SK-N-SH (cell line): ENCODE measurements around the gene ROR2. TPM values are rescaled to one million over a fixed set of nuclear protein-coding genes. Genes with fewer than 3 reads are reported as not detected.
A peak's percentile ranks its signal among the peaks of the same experiment; 100 is the strongest.

Experiments used
- CTCF ChIA-PET: fragments of 300-600, 350-600 bp; formaldehyde crosslinking; extraction: SDS; loops from one replicate; lab custom pipeline; 2021; lab: Yijun Ruan, JAX
- POLR2A ChIA-PET: fragments of 350-600 bp; sonication (Branson Sonifier 250); formaldehyde crosslinking; extraction: SDS; loops from one replicate; lab custom pipeline; 2020; ENCODE audit warnings: antibody characterized with exemption, inconsistent platforms; lab: Yijun Ruan, JAX
- DNase-seq: peaks from one replicate; pipeline ENCODE4 v3.0.0; 2012
- H2AFZ ChIP-seq: fragments of 200-600 bp; sonication (generic); 2 replicates; pipeline ENCODE4 v1.8.1; 2016; ENCODE audit warnings: antibody characterized with exemption, mild to moderate bottlenecking, low read depth
- H3F3A ChIP-seq: fragments of 200-600 bp; sonication (generic); replicated peaks from 2 replicates; pipeline ENCODE3; 2016; ENCODE audit warnings: antibody characterized with exemption, mild to moderate bottlenecking; ENCODE audit not compliant: insufficient read depth
- H3K27ac ChIP-seq, 2 experiments: fragments of 200-500 bp in 1 of 2; fragments of 200-600 bp in 1 of 2; sonication (Bioruptor generic) in 1 of 2; sonication (generic), shearing (Covaris generic) in 1 of 2; 2 replicates each; pipeline versions ENCODE4 v1.5.1 to v1.6.1; 2014 to 2016; ENCODE audit warnings: low read depth in 2 of 2, inconsistent platforms in 1 of 2, low read length in 1 of 2, mild to moderate bottlenecking in 1 of 2, mixed read lengths in 1 of 2
- H3K27me3 ChIP-seq: fragments of 200-600 bp; sonication (generic), shearing (Covaris generic); 2 replicates; pipeline ENCODE4 v1.6.1; 2016; ENCODE audit warnings: mixed run types; ENCODE audit not compliant: insufficient read depth
- H3K36me3 ChIP-seq, 2 experiments: fragments of 200-500 bp in 1 of 2; fragments of 200-600 bp in 1 of 2; sonication (Bioruptor generic) in 1 of 2; sonication (generic) in 1 of 2; replicated peaks in 1 of 2; 2 replicates each; pipeline versions ENCODE3 to v1.5.1; 2014 to 2016; ENCODE audit warnings: low read length in 1 of 2, mild to moderate bottlenecking in 1 of 2; ENCODE audit not compliant: insufficient read depth in 2 of 2, control insufficient read depth in 1 of 2
- H3K4me1 ChIP-seq, 2 experiments: fragments of 200-500 bp in 1 of 2; fragments of 200-600 bp in 1 of 2; sonication (Bioruptor generic) in 1 of 2; sonication (generic), shearing (Covaris generic) in 1 of 2; 2 replicates each; pipeline versions ENCODE4 v1.5.1 to v1.6.1; 2014 to 2016; ENCODE audit warnings: low read depth in 1 of 2, low read length in 1 of 2, mixed run types in 1 of 2; ENCODE audit not compliant: insufficient read depth in 2 of 2, control insufficient read depth in 1 of 2
- H3K4me2 ChIP-seq: fragments of 200-600 bp; sonication (generic), shearing (Covaris generic); 2 replicates; pipeline ENCODE4 v1.6.1; 2017; ENCODE audit warnings: mixed run types
- H3K4me3 ChIP-seq, 2 experiments: fragments of 200-500 bp in 1 of 2; fragments of 200-600 bp in 1 of 2; sonication (Bioruptor generic) in 1 of 2; sonication (generic), shearing (Covaris generic) in 1 of 2; 2 replicates each; pipeline versions ENCODE4 v1.5.1 to v1.8.1; 2014 to 2016; ENCODE audit warnings: low read depth in 2 of 2, inconsistent platforms in 1 of 2, low read length in 1 of 2, mild to moderate bottlenecking in 1 of 2, mixed read lengths in 1 of 2, moderate library complexity in 1 of 2
- H3K79me2 ChIP-seq: fragments of 200-600 bp; sonication (generic); 2 replicates; pipeline ENCODE4 v1.8.1; 2017; ENCODE audit warnings: mild to moderate bottlenecking; ENCODE audit not compliant: insufficient read depth
- H3K9ac ChIP-seq: fragments of 200-600 bp; sonication (generic); 2 replicates; pipeline ENCODE4 v1.6.1; 2017; ENCODE audit warnings: mixed run types
- H3K9me2 ChIP-seq: fragments of 200-600 bp; sonication (generic); 2 replicates; pipeline ENCODE4 v1.6.1; 2017; ENCODE audit warnings: mixed run types
- H3K9me3 ChIP-seq: fragments of 200-600 bp; sonication (generic); 2 replicates; pipeline ENCODE4 v1.6.1; 2017; ENCODE audit warnings: mixed run types, mild to moderate bottlenecking, moderate library complexity
- H4K20me1 ChIP-seq: fragments of 200-600 bp; sonication (generic); 2 replicates; pipeline ENCODE4 v1.6.1; 2017; ENCODE audit warnings: mild to moderate bottlenecking, mixed run types; ENCODE audit not compliant: insufficient read depth
- CHD2 ChIP-seq: fragments of 150-350 bp; IDR thresholded peaks from 2 replicates; pipeline ENCODE4 v1.6.1; 2018; ENCODE audit warnings: low read length; ENCODE audit not compliant: partially characterized antibody
- CTCF ChIP-seq: fragments of 200-600 bp; sonication (generic); IDR thresholded peaks from 2 replicates; pipeline ENCODE4 v1.6.1; 2017; ENCODE audit warnings: antibody characterized with exemption, mild to moderate bottlenecking, moderate library complexity
- EZH2phosphoT487 ChIP-seq: fragments of 200-600 bp; sonication (generic); IDR thresholded peaks from 2 replicates; pipeline ENCODE4 v1.6.1; 2017; ENCODE audit warnings: low read depth, mixed run types, mild to moderate bottlenecking, antibody characterized with exemption, moderate library complexity, borderline replicate concordance
- FOSL2 ChIP-seq: IDR thresholded peaks from 2 replicates; pipeline ENCODE4 v1.4.0; 2012; ENCODE audit warnings: low read depth, mild to moderate bottlenecking, moderate library complexity, borderline replicate concordance
- FOXM1 ChIP-seq: IDR thresholded peaks from 2 replicates; pipeline ENCODE4 v1.4.0; 2012; ENCODE audit warnings: low read depth, mild to moderate bottlenecking
- GABPA ChIP-seq: IDR thresholded peaks from 2 replicates; pipeline ENCODE4 v1.4.0; 2012; ENCODE audit warnings: low read depth, mild to moderate bottlenecking
- GATA2 ChIP-seq: sonication (generic); formaldehyde crosslinking; IDR thresholded peaks from 2 replicates; pipeline ENCODE4 v1.5.0; 2020; ENCODE audit warnings: mild to moderate bottlenecking, missing genetic modification reagents
- JUND ChIP-seq: IDR thresholded peaks from 2 replicates; pipeline ENCODE4 v1.4.0; 2012
- MEF2A ChIP-seq: IDR thresholded peaks from 2 replicates; pipeline ENCODE4 v1.4.0; 2012; ENCODE audit warnings: low read depth, borderline replicate concordance
- RXRA ChIP-seq: IDR thresholded peaks from 2 replicates; pipeline ENCODE4 v1.4.0; 2012; ENCODE audit warnings: low read depth, mild to moderate bottlenecking, borderline replicate concordance
- SMC3 ChIP-seq: IDR thresholded peaks from 2 replicates; pipeline ENCODE4 v1.6.1; 2012; ENCODE audit warnings: low read depth, low read length, improper control_type of control experiment
- TAF1 ChIP-seq: IDR thresholded peaks from 2 replicates; pipeline ENCODE4 v1.6.1; 2012; ENCODE audit warnings: low read depth, mild to moderate bottlenecking, low read length, moderate library complexity, borderline replicate concordance
- TEAD4 ChIP-seq: IDR thresholded peaks from 2 replicates; pipeline ENCODE4 v1.4.0; 2012; ENCODE audit warnings: mild to moderate bottlenecking, borderline replicate concordance; ENCODE audit not compliant: insufficient read depth
- WGBS: methylation state at CpG from one replicate; pipeline ENCODE4 v1.1.6; 2017; ENCODE audit warnings: low lambda C conversion rate; 5-methylcytosine and 5-hydroxymethylcytosine counted together
- polyA plus RNA-seq, 3 experiments: library from polyadenylated mRNA; depleted of rRNA; stranded (reverse); fragments of >200 nt; gene quantifications; 2 replicates each; pipeline ENCODE4 v1.2.3, GENCODE V29; 2012
- TF ChIP-seq, protein P1 (sequence below): IDR thresholded peaks from 2 replicates; pipeline ENCODE4 v1.4.0; 2012; ENCODE audit warnings: low read depth

The ROR2 gene
- polyA plus RNA-seq, 1 of the 3 experiments (the other 2 are of a cell fraction): 0.43 TPM

GRCh38 chr9:91847581-91848091 is 102.4 kb downstream of the ROR2 start:
- ChIA-PET CTCF (interaction anchor here (1.3 to 2.4 kb wide), 5 partner anchors 10 to 103 kb away, joined by 4 to 11 read pairs (median 4); partner anchors contain the start of gene ROR2), POLR2A (no interaction called here)
- no peaks in the 10 kb centered on the region for H3K9me3 ChIP-seq
- no peaks in the 10 kb centered on the region for H3F3A ChIP-seq
- H3K27ac ChIP-seq: peak overlapping the region in 1 of 2 experiments; percentile 88; a peak in 2 of 4 replicates
- no peak overlapping the region for H3K9ac ChIP-seq
- H3K9me2 ChIP-seq: no peaks in the 10 kb centered on the region
- no peaks in the 10 kb centered on the region for H3K27me3 ChIP-seq
- peak; percentile 44 for DNase-seq
- no peaks in the 10 kb centered on the region for H3K36me3 ChIP-seq
- no peaks in the 10 kb centered on the region for H4K20me1 ChIP-seq
- no peak overlapping the region for H3K4me3 ChIP-seq
- no peak overlapping the region for H2AFZ ChIP-seq
- no peaks in the 10 kb centered on the region for H3K79me2 ChIP-seq
- 46% methylated on average over 13 of the region's 13 CpGs for WGBS
- no peak overlapping the region for H3K4me2 ChIP-seq
- H3K4me1 ChIP-seq: peaks cover 0 to 48% of the 10 kb centered on the region in 2 experiments; a peak in 2 of 4 replicates
- TF ChIP-seq CHD2 (no peak), SMC3 (no peak), FOSL2 (no peak), TAF1 (no peak), FOXM1 (no peak), GATA2 (CRISPR knock-in tag) (no peak)

DNA sequence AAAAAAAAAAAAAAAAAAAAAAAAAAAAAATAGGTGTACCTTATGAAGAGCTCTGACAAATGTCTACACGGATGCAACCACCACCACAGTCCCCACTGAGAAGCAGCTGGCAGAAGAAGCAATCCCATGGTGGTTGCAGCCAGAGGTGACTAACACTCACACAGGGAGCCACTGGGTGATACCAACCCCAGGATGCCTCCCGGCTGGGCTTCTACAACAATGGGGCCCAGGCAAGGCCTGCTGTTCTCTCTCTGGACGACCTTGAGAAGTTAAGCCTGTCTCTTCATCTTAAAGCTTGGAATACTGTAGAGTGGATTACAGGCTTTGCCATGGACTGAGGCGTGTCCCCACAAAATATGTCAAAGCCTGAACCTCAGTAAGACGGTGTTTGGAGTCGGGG is 104.1 kb downstream of the ROR2 start:
- H3K9ac ChIP-seq: no peak overlapping the region
- H3K27me3 ChIP-seq: no peaks in the 10 kb centered on the region
- DNase-seq: no peak
- H3K4me1 ChIP-seq: peaks cover 0 to 62% of the 10 kb centered on the region in 2 experiments; a peak in 2 of 4 replicates
- POLR2A ChIA-PET: interaction anchor here (0.6 kb wide), 1 partner anchor 133 kb away, joined by 3 read pairs; no protein-coding TSS in a partner anchor
- no peaks in the 10 kb centered on the region for H3K36me3 ChIP-seq
- no peaks in the 10 kb centered on the region for H4K20me1 ChIP-seq
- CTCF ChIA-PET: interaction anchor here (1.3 to 1.9 kb wide), 2 partner anchors 100 to 104 kb away, joined by 6 to 8 read pairs; partner anchors contain the start of gene ROR2
- H2AFZ ChIP-seq: no peak overlapping the region
- H3K27ac ChIP-seq: no peak overlapping the region
- TF ChIP-seq, protein P1, sequence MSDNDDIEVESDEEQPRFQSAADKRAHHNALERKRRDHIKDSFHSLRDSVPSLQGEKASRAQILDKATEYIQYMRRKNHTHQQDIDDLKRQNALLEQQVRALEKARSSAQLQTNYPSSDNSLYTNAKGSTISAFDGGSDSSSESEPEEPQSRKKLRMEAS: no peak
- TF ChIP-seq CHD2 (no peak), MEF2A (no peak), TEAD4 (no peak), FOXM1 (no peak), EZH2phosphoT487 (no peak), GABPA (no peak), RXRA (no peak), JUND (no peak), FOSL2 (no peak), CTCF (no peak)
- TF ChIP-seq, all 33 proteins: peak for 0
- H3K4me2 ChIP-seq: no peak overlapping the region
- H3K79me2 ChIP-seq: no peaks in the 10 kb centered on the region
- H3K9me3 ChIP-seq: no peaks in the 10 kb centered on the region
- H3K4me3 ChIP-seq: no peak overlapping the region
- H3K9me2 ChIP-seq: no peaks in the 10 kb centered on the region
- no peaks in the 10 kb centered on the region for H3F3A ChIP-seq
- 66% methylated on average over 6 of the region's 6 CpGs for WGBS
